NB4 (cell line): ENCODE measurements around the gene ABLIM2.

Experiments used
- MAX ChIP-seq: IDR thresholded peaks from 2 replicates; pipeline ENCODE4 v1.6.1; 2011; ENCODE audit warnings: low read depth, low read length
- POLR2A ChIP-seq: IDR thresholded peaks from 2 replicates; pipeline ENCODE4 v1.6.1; 2011; ENCODE audit warnings: mild to moderate bottlenecking; ENCODE audit not compliant: insufficient read length; ENCODE audit errors: extremely low read depth
- TF ChIP-seq, protein P1 (sequence below): IDR thresholded peaks from one replicate; pipeline ENCODE4 v1.5.1; 2012; ENCODE audit warnings: low read depth, low read length

- TF ChIP-seq, protein P1, sequence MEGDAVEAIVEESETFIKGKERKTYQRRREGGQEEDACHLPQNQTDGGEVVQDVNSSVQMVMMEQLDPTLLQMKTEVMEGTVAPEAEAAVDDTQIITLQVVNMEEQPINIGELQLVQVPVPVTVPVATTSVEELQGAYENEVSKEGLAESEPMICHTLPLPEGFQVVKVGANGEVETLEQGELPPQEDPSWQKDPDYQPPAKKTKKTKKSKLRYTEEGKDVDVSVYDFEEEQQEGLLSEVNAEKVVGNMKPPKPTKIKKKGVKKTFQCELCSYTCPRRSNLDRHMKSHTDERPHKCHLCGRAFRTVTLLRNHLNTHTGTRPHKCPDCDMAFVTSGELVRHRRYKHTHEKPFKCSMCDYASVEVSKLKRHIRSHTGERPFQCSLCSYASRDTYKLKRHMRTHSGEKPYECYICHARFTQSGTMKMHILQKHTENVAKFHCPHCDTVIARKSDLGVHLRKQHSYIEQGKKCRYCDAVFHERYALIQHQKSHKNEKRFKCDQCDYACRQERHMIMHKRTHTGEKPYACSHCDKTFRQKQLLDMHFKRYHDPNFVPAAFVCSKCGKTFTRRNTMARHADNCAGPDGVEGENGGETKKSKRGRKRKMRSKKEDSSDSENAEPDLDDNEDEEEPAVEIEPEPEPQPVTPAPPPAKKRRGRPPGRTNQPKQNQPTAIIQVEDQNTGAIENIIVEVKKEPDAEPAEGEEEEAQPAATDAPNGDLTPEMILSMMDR: no peak
- TF ChIP-seq POLR2A (no peak), MAX (no peak)
Observed at GRCh38 chr4:8032381-8032780, 126.2 kb downstream of the ABLIM2 start.
